ENCODE measurements around the gene GALNT3. TPM values are rescaled to one million over a fixed set of nuclear protein-coding genes. Genes with fewer than 3 reads are reported as not detected.

Gene GALNT3
- total RNA-seq, 1 donor from 2014 or later, result 41.5 TPM

DNA sequence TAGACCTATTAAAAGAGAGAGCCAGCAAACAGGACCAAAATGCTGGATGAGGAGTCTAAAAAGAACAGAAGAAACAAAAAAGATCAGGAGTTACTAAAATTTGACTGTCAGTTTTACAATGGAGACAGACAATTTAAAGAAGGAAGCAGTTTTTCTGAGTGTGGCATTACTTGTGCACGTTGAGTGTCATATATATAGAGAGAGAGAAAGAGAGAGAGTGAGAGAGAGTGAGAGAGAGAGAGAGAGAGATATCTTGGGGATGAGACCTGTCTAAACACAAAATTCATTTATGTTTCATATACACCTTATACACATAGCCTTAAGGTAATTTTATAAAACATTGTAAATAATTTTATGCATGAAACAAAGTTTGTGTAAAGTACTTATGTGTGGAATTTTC lies 2.1 kb upstream of the GALNT3 start:
- DNase-seq (ENCODE audit: low spot score), result no peak

DNA sequence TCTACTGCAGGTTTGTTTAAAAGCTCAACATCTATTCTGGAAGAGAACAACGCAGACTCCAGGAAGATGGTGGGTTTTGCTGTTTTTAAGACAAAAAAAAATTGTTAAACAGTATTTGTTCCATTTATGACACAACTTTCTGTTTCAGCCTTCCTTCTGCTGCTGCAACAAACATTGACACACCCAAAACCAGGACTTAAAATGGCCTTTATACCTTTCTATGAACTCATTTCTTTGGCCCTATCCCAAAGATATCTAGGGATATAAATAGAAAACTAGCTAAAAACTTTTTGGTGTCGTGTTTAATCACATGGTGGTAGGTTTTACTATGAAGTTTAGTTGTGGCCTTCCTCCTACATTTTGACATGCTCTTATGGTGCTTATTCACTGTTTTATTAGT lies 964 bp upstream of the GALNT3 start:
- no peak for DNase-seq (ENCODE audit: low spot score)

GRCh38 chr2:165794536-165794928 lies 485 bp upstream of the GALNT3 start:
- peak; percentile 66 for DNase-seq (ENCODE audit: low spot score)

- DNase-seq (ENCODE audit: low spot score), result peak; percentile 44
These were observed 777 bp downstream of the GALNT3 start for GRCh38 chr2:165793161-165793778.

DNA sequence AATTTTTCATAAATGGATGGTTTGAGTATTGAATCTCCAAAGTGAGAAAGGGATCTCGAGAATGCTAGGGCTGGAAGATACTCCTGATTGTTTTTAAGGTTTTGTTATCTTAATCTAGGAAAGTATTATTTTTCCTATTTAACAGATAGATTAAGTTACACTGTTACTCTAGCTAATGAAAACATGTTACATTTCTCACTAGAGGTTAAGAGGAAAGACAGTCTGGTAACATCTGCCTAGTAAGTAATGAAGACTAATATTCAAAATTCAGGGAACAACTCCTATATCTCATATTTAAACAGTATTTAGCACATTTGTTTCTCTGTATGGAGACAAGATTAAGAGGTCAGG lies 2.0 kb downstream of the GALNT3 start:
- DNase-seq (ENCODE audit: low spot score), result no peak

DNA sequence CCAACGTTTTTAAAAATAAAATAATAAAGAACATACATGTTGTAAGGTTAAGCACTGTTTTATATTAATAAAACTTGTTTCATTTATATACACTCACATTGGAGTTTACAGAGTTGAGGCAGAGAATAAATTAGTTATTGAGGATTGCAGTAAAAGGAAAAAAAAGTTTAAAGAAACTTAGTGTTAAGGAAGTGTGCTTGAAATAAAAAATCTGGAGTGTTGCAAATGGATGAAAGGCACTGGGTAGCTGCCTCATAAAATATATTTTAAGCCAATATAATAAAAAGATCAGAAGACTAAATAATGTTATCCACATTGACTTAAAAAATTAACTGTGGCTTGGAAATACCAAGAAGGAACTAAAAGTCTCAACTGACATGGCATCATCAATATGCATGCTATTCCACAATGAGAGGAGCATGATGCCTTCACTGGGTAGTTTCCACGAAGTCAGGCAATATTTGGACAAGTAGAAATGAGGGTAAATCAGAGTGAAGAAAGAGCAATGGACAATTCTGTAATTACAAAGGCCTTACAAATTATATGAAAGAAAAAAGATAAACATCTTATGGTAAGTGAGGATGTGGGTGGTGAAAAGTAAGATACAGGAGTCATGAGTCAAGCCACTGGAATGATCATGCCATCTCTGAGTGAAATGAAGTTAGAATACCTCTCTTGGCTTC lies 2.5 kb downstream of the GALNT3 start:
- DNase-seq (ENCODE audit: low spot score), result no peak

DNA sequence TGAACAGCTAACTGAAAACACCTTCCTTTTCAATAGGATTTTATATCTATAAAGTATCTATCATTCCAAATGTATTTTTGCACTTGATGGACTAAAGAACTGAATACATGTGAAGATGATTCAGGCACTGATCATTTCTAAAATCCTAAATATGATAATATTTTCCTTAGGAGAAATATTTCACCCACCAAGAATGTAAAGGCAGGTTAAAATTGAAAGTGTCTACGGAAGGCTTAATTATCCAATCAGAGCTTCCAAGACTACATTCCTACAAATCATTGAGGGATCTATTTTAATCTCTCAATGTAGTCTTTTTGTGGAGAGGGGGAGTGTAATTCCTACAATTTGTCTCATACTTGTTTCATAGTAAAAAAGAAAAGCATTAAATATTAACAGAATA lies 3.6 kb downstream of the GALNT3 start:
- DNase-seq (ENCODE audit: low spot score), result no peak

GRCh38 chr2:165787334-165787733 lies 6.7 kb downstream of the GALNT3 start:
- no peak for DNase-seq (ENCODE audit: low spot score)

- DNase-seq (ENCODE audit: low spot score), result no peak
These were observed 14.3 kb downstream of the GALNT3 start for GRCh38 chr2:165779706-165780105.

- no peak for DNase-seq (ENCODE audit: low spot score)
These were observed 15.2 kb downstream of the GALNT3 start for GRCh38 chr2:165778653-165779451.

- no peak for DNase-seq (ENCODE audit: low spot score)
These were observed 15.9 kb downstream of the GALNT3 start for GRCh38 chr2:165778187-165778556.

GRCh38 chr2:165777522-165778186 lies 16.4 kb downstream of the GALNT3 start:
- DNase-seq (ENCODE audit: low spot score), result no peak

- no peak for DNase-seq (ENCODE audit: low spot score)
These were observed 17.3 kb downstream of the GALNT3 start for GRCh38 chr2:165776796-165777195.

DNA sequence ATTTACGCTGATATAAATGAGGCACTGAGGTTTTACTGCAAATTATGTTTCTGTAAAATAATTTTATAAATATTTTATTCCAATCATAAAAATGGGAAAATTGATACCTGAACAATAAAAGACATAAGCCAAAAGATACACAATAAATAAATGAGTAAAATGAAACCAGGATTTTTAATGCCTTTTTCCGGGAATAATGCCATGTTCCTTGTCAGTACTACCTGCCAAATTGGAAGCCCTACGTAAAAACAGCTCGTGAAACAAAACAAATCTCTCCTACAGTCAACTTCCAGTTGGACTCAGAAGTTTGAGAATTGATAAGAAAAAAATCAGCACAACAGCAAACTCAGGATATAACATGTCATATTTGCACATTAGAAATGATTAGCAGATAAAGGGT lies 18.0 kb downstream of the GALNT3 start:
- no peak for DNase-seq (ENCODE audit: low spot score)

DNA sequence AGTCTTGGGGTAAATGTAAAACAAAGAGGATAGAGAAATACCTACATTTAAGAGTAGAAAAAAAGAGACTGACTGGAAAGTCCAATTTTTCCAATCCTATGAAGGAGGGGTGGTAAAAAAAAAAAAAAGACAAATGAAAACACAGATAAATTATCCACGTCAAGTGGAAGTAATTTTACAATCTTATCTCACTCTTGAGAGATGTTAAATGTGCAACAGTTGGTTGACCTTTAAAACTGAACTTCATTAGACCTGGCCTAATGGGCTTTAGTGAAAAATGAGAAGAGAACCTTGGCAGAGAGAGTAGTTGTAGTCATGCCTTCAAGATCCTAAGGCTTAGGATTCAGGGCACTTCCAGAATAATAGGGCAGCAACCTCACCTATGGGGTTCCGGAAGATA lies 20.4 kb downstream of the GALNT3 start:
- DNase-seq (ENCODE audit: low spot score), result no peak

DNA sequence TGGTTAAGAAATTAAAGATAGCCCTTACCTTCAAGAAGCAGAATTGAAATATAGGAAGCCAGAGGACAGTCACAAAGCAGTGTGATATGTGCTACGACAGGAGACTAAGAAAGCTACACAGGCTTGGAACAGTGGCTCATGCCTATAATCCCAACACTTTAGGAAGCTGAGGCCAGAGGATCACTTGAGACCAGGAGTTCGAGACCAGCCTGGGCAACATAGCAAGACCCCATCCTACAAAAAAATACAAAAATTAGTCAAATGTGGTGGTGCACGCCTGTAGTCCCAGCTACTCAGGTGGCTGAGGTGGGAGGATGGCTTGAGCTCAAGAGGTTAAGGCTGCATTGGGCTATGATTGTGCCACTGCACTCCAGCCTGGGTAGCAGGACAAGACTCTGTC lies 21.9 kb downstream of the GALNT3 start:
- DNase-seq (ENCODE audit: low spot score), result no peak

GRCh38 chr2:165766326-165766927 lies 27.6 kb downstream of the GALNT3 start:
- no peak for DNase-seq (ENCODE audit: low spot score)

DNA sequence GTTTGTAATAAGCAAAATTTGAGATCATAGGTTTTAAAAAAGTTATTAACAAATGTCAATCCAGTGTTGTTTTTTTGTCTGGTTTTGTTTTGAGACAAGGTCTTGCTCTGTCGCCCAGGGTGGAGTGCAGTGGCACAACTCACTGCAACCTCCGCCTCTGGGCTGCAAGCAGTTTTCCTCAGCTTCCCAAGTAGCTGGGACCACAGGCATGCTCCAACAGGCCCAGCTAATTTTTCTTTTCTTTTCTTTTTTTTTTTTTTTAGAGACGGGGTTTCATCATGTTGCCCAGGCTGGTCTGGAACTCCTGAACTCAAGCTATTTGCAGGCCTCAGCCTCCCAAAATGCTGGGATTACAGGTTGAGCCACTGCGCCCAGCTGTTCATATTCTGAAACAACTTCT lies 31.3 kb downstream of the GALNT3 start:
- DNase-seq (ENCODE audit: low spot score), result no peak

DNA sequence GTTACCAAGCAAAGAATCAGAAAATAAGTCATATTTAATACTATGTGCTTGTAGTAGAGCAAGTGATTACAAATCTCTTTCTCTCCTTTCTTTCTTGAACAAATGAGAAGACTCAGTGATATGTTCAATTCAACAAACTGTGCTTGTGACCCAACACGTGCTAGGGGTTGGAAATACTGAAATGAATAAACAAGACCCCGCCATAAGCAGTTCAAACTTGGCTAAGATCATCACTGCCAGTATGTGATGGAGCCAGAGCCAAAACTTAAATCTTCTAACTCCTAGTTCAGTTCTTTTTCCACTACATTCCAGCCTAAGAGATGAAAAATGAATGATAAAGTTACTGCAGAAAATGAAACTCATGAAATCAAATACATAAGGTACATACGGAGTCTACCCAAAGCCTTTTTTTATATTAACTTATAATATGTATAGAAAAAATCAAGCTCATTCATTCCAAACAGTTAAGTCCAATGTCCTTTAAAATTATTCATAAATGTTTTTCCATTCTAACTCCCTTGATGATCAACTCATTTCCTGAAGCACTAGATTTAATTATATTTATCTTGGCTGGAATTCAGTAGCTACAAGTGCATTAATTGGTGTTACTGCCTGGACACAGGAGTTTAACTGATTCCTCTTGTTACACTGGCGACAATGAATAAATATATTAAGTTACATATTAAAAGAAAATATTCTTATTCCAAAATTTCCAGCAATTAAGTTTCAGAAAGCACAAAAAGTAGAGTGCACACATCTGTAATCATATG lies 36.0 kb downstream of the GALNT3 start:
- no peak for DNase-seq (ENCODE audit: low spot score)

- no peak for DNase-seq (ENCODE audit: low spot score)
These were observed 47.5 kb downstream of the GALNT3 start for GRCh38 chr2:165746501-165746900.

DNA sequence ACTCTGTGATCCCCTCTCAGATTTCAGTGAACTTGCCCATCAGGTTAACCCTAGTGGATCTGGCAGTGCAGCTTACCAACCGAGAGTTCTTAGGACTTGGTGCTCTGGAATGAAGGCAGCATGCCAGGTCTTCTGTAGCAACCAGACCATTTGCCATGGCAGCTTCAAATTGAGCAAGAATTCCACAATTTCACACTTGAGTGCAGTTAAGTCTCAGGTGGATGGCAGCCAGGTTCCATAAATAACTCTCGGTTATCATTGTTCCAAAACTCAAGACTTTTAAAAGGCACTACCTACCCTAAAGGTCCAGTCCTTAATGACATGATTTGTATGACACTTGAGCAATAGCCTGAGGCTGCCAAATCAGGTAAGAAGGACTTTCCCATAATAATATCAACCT lies 48.1 kb downstream of the GALNT3 start:
- no peak for DNase-seq (ENCODE audit: low spot score)

Measured in ureter (tissue), 1 donor.